HCT116 (cell line): Measurements from ENCODE around the gene NKX2-1. TPM values are rescaled to one million over a fixed set of nuclear protein-coding genes. Genes with fewer than 3 reads are reported as not detected.

ENCODE experiments used
- ATAC-seq: fragments of 200-7000 bp; cut with Tn5 transposase; 2 replicates; pipeline ENCODE4 v1.9.1; 2020; ENCODE audit warnings: mild to moderate bottlenecking, moderate library complexity
- BruUV-seq: library from RNA; stranded (reverse); fragments of 400-500 nt; replicated peaks from 2 replicates; lab custom pipeline; 2021; lab: Mats Ljungman, UMichigan
- CTCF ChIA-PET: fragments of 300-600 bp; sonication (Branson Sonifier 250); formaldehyde crosslinking; loops from one replicate; lab custom pipeline; 2021; ENCODE audit warnings: antibody characterized with exemption; lab: Charles Lee
- POLR2A ChIA-PET: fragments of 300-600, 350-600 bp; sonication (Branson Sonifier 250); formaldehyde crosslinking; loops from one replicate; lab custom pipeline; 2021; ENCODE audit warnings: antibody characterized with exemption; lab: Charles Lee
- RAD21 ChIA-PET, 2 experiments: fragments of 300-600 bp; sonication (Branson Sonifier 250); formaldehyde crosslinking; loops; one replicate each; lab custom pipeline; 2023; ENCODE audit warnings: low total read pairs in 2 of 2; ENCODE audit not compliant: uncharacterized antibody in 2 of 2, unreplicated experiment in 2 of 2, low non-redundant PET in 1 of 2; lab: Charles Lee
- DNase-seq: peaks from one replicate; pipeline ENCODE4 v3.0.0-alpha.2; 2010; ENCODE audit warnings: low read depth, low spot score
- H2AFZ ChIP-seq: fragments of 200-600 bp; shearing (Covaris generic), sonication (generic); 2 replicates; pipeline ENCODE4 v1.6.1; 2017; ENCODE audit warnings: low read depth, mixed run types, mixed read lengths, antibody characterized with exemption, low read length; ENCODE audit not compliant: poor library complexity, severe bottlenecking
- H3K27ac ChIP-seq: 2 replicates; pipeline ENCODE4 v1.5.1; 2012; ENCODE audit warnings: low read depth, low read length
- H3K27me3 ChIP-seq: fragments of 200-600 bp; sonication (generic); 2 replicates; pipeline ENCODE4 v1.6.1; 2016; ENCODE audit warnings: mixed run types, low read length, mixed read lengths; ENCODE audit not compliant: insufficient read depth
- H3K36me3 ChIP-seq, 2 experiments: fragments of 200-500 bp in 1 of 2; fragments of 200-600 bp in 1 of 2; sonication (Bioruptor generic) in 1 of 2; sonication (generic) in 1 of 2; 2 replicates each; pipeline versions ENCODE4 v1.5.1 to v1.6.1; 2014 to 2016; ENCODE audit warnings: low read length in 2 of 2, inconsistent platforms in 1 of 2, mixed read lengths in 1 of 2, mixed run types in 1 of 2; ENCODE audit not compliant: insufficient read depth in 2 of 2, control insufficient read depth in 1 of 2
- H3K4me1 ChIP-seq, 2 experiments: fragments of 200-600 bp in 1 of 2; sonication (generic) in 1 of 2; 2 replicates each; pipeline versions ENCODE4 v1.5.1 to v1.6.1; 2012 to 2017; ENCODE audit warnings: low read length in 2 of 2, inconsistent platforms in 1 of 2, mild to moderate bottlenecking in 1 of 2, mixed read lengths in 1 of 2, mixed run types in 1 of 2, moderate library complexity in 1 of 2; ENCODE audit not compliant: insufficient read depth in 2 of 2, control insufficient read depth in 1 of 2
- H3K4me2 ChIP-seq: fragments of 200-600 bp; sonication (generic); 2 replicates; pipeline ENCODE4 v1.6.1; 2017; ENCODE audit warnings: mixed run types, low read length, mixed read lengths
- H3K4me3 ChIP-seq, 2 experiments: fragments of 200-600 bp in 1 of 2; sonication (generic) in 1 of 2; replicated peaks in 1 of 2; 2 replicates each; pipeline ENCODE4 v1.5.1; 2011 to 2016; ENCODE audit warnings: low read length in 2 of 2, control low read depth in 1 of 2, low read depth in 1 of 2, mild to moderate bottlenecking in 1 of 2, mixed read lengths in 1 of 2, mixed run types in 1 of 2
- H3K79me2 ChIP-seq: fragments of 200-600 bp; sonication (generic); 2 replicates; pipeline ENCODE4 v1.6.1; 2017; ENCODE audit warnings: mild to moderate bottlenecking, mixed run types, low read length, moderate library complexity, mixed read lengths; ENCODE audit not compliant: insufficient read depth
- H3K9ac ChIP-seq: fragments of 200-600 bp; sonication (generic); 2 replicates; pipeline ENCODE4 v1.6.1; 2016; ENCODE audit warnings: low read length, mixed read lengths
- H3K9me2 ChIP-seq: fragments of 200-600 bp; sonication (generic), shearing (Covaris generic); 2 replicates; pipeline ENCODE4 v1.6.1; 2017; ENCODE audit warnings: mixed run types, mild to moderate bottlenecking, moderate library complexity; ENCODE audit not compliant: insufficient read depth
- H3K9me3 ChIP-seq, 2 experiments: fragments of 200-500 bp in 1 of 2; fragments of 200-600 bp in 1 of 2; sonication (Bioruptor generic) in 1 of 2; sonication (generic) in 1 of 2; 2 replicates each; pipeline ENCODE4 v1.6.1; 2014 to 2017; ENCODE audit warnings: low read length in 2 of 2, mixed read lengths in 2 of 2, inconsistent platforms in 1 of 2, low read depth in 1 of 2, mild to moderate bottlenecking in 1 of 2, mixed run types in 1 of 2, moderate library complexity in 1 of 2; ENCODE audit not compliant: control insufficient read depth in 1 of 2, insufficient read depth in 1 of 2
- H4K20me1 ChIP-seq: fragments of 200-600 bp; sonication (generic), shearing (Covaris generic); 2 replicates; pipeline ENCODE4 v1.6.1; 2017; ENCODE audit warnings: mixed run types, mild to moderate bottlenecking, moderate library complexity; ENCODE audit not compliant: insufficient read depth
- ATF3 ChIP-seq: IDR thresholded peaks from 2 replicates; pipeline ENCODE4 v1.6.1; 2012
- CBX3 ChIP-seq: IDR thresholded peaks from 2 replicates; pipeline ENCODE4 v1.6.1; 2012; ENCODE audit warnings: low read depth
- CEBPB ChIP-seq: IDR thresholded peaks from 2 replicates; pipeline ENCODE4 v1.6.1; 2012; ENCODE audit warnings: low read depth
- CTCF ChIP-seq, 3 experiments: fragments of 200-600 bp in 1 of 3; sonication (generic) in 1 of 3; IDR thresholded peaks in 2 of 3; conservative IDR thresholded peaks in 1 of 3; 2 replicates each; pipeline ENCODE4 v1.5.1; 2012 to 2017; ENCODE audit warnings: low read depth in 2 of 3, low read length in 2 of 3, antibody characterized with exemption in 1 of 3, borderline replicate concordance in 1 of 3, control low read depth in 1 of 3, mild to moderate bottlenecking in 1 of 3, mixed read lengths in 1 of 3, mixed run types in 1 of 3, moderate library complexity in 1 of 3; ENCODE audit not compliant: insufficient read depth in 1 of 3
- EGR1 ChIP-seq: IDR thresholded peaks from 2 replicates; pipeline ENCODE4 v1.6.1; 2012; ENCODE audit warnings: low read depth
- EZH2 ChIP-seq: fragments of 200-600 bp; sonication (generic); IDR thresholded peaks from 2 replicates; pipeline ENCODE4 v1.6.1; 2017; ENCODE audit warnings: antibody characterized with exemption, mixed run types
- EZH2phosphoT487 ChIP-seq: fragments of 200-600 bp; IDR thresholded peaks from 2 replicates; pipeline ENCODE4 v1.6.1; 2018; ENCODE audit warnings: antibody characterized with exemption, borderline replicate concordance
- JUND ChIP-seq: IDR thresholded peaks from 2 replicates; pipeline ENCODE4 v1.6.1; 2012
- MAX ChIP-seq: IDR thresholded peaks from 2 replicates; pipeline ENCODE4 v1.6.1; 2012
- POLR2AphosphoS5 ChIP-seq: IDR thresholded peaks from 2 replicates; pipeline ENCODE4 v1.6.1; 2011; ENCODE audit warnings: mild to moderate bottlenecking, low read depth, low read length, moderate library complexity
- REST ChIP-seq: IDR thresholded peaks from 2 replicates; pipeline ENCODE4 v1.6.1; 2012; ENCODE audit warnings: low read depth
- SP1 ChIP-seq: IDR thresholded peaks from 2 replicates; pipeline ENCODE4 v1.6.1; 2012; ENCODE audit warnings: low read depth
- ZFX ChIP-seq: fragments of 450-650 bp; IDR thresholded peaks from 2 replicates; pipeline ENCODE4 v1.6.1; 2017
- ZNF274 ChIP-seq: fragments of 200-500 bp; sonication (Bioruptor generic); IDR thresholded peaks from 2 replicates; pipeline ENCODE4 v1.6.1; 2014; ENCODE audit warnings: mild to moderate bottlenecking, low read depth, low read length, inconsistent platforms
- intact Hi-C: fragments of 100-400 bp; cut with micrococcal nuclease; formaldehyde crosslinking; loops from 2 replicates; pipeline ENCODE4 v1.10.0; 2022
- total RNA-seq: library from RNA; stranded (reverse); gene quantifications from one replicate; pipeline ENCODE4 v1.2.1, GENCODE V29; 2021; ENCODE audit not compliant: unreplicated experiment

NKX2-1 gene
- total RNA-seq, 1 experiment from 2014 or later = 0.84 TPM

- Histone ChIP-seq H3K4me3 (no peak overlapping the region), H3K9me2 (no peaks in the 10 kb centered on the region), H3K4me2 (no peak overlapping the region), H3K9me3 (no peaks in the 10 kb centered on the region), H3K27ac (no peak overlapping the region), H3K4me1 (no peaks in the 10 kb centered on the region), H3K27me3 (peaks cover 27% of the 10 kb centered on the region), H3K36me3 (no peaks in the 10 kb centered on the region), H4K20me1 (no peaks in the 10 kb centered on the region), H3K79me2 (no peaks in the 10 kb centered on the region), H3K9ac (no peak overlapping the region), H2AFZ (no peak overlapping the region)
- DNase-seq (no peak), ATAC-seq (no peak)
- BruUV-seq = no TSS peak
- CTCF ChIA-PET = no interaction called here
- RAD21 ChIA-PET = no interaction called here
- intact Hi-C loops = no loop called here
- no peak for TF ChIP-seq EZH2phosphoT487
- TF ChIP-seq REST = no peak
- TF ChIP-seq CTCF (IDR thresholded peaks at IDR 0.05 in 2 of 3, conservative IDR thresholded peaks at IDR 0.05 in 1 of 3; ENCODE audit: borderline replicate concordance in 1 of 3, insufficient read depth in 1 of 3, low read depth in 2 of 3, low read length in 2 of 3) = no peak
- TF ChIP-seq JUND = no peak
- no peak for TF ChIP-seq EGR1
- no peak for TF ChIP-seq ATF3
- no peak for TF ChIP-seq ZFX
- no peak for TF ChIP-seq CBX3
- no peak for TF ChIP-seq EZH2
- TF ChIP-seq CEBPB = no peak
- no peak for TF ChIP-seq MAX
- no peak for TF ChIP-seq POLR2AphosphoS5
- no peak for TF ChIP-seq ZNF274
- no peak for TF ChIP-seq SP1
- TF ChIP-seq, all 23 proteins: peak for 0
- POLR2A ChIA-PET = no interaction called here
These were observed 10.7 kb downstream of the NKX2-1 start for GRCh38 chr14:36509069-36509917.
